CD4-positive, alpha-beta T cell (primary cell): Measurements from ENCODE around the gene ZKSCAN5. TPM values are rescaled to one million over a fixed set of nuclear protein-coding genes. Genes with fewer than 3 reads are reported as not detected.

Source experiments
- ATAC-seq: fragments of 200-7000 bp; cut with Tn5 transposase; one replicate; pipeline ENCODE4 v1.10.0; 2022; ENCODE audit warnings: mild to moderate bottlenecking; ENCODE audit not compliant: poor library complexity
- CTCF ChIA-PET: fragments of 350-600 bp; sonication (Branson Sonifier 250); formaldehyde crosslinking; loops from one replicate; lab custom pipeline; 2021; ENCODE audit warnings: antibody characterized with exemption, inconsistent platforms; lab: Charles Lee
- POLR2A ChIA-PET: fragments of 350-600 bp; sonication (Branson Sonifier 250); formaldehyde crosslinking; loops from one replicate; lab custom pipeline; 2021; ENCODE audit warnings: antibody characterized with exemption, inconsistent platforms; lab: Charles Lee
- DNase-seq, 14 experiments: peaks; one replicate each; pipeline ENCODE4 v3.0.0-alpha.2; 2013 to 2020; ENCODE audit warnings: mixed read lengths in 2 of 14
- H3K27ac ChIP-seq, 2 donors: one replicate each; pipeline versions ENCODE4 v1.5.1 to v1.7.0; 2013; ENCODE audit warnings: low read length in 2 of 2, low read depth in 1 of 2, mild to moderate bottlenecking in 1 of 2
- H3K27me3 ChIP-seq, 2 experiments: 1 replicate in 1 of 2; 2 replicates in 1 of 2; pipeline versions ENCODE4 v1.6.1 to v1.7.0; 2013; ENCODE audit warnings: low read length in 2 of 2, control low read depth in 1 of 2, mild to moderate bottlenecking in 1 of 2, moderate library complexity in 1 of 2; ENCODE audit not compliant: insufficient read depth in 2 of 2, control insufficient read depth in 1 of 2
- H3K36me3 ChIP-seq: one replicate; pipeline ENCODE4 v1.6.1; 2013; ENCODE audit warnings: low read length, control low read depth; ENCODE audit not compliant: insufficient read depth
- H3K4me1 ChIP-seq: one replicate; pipeline ENCODE4 v1.6.1; 2013; ENCODE audit warnings: low read length, control low read depth; ENCODE audit not compliant: insufficient read depth
- H3K4me3 ChIP-seq: one replicate; pipeline ENCODE4 v1.5.1; 2013; ENCODE audit warnings: mild to moderate bottlenecking, low read length, moderate library complexity
- H3K9me3 ChIP-seq, 2 experiments: 1 replicate in 1 of 2; 2 replicates in 1 of 2; pipeline versions ENCODE4 v1.6.1 to v1.7.0; 2013; ENCODE audit warnings: low read length in 2 of 2, mild to moderate bottlenecking in 2 of 2, control low read depth in 1 of 2, moderate library complexity in 1 of 2; ENCODE audit not compliant: control insufficient read depth in 1 of 2, insufficient read depth in 1 of 2
- H3K27ac Mint-ChIP-seq: one replicate; pipeline ENCODE4 v1.8.0; 2020; ENCODE audit warnings: mixed read lengths
- H3K27me3 Mint-ChIP-seq: one replicate; pipeline ENCODE4 v1.8.0; 2021; ENCODE audit warnings: mixed read lengths
- H3K36me3 Mint-ChIP-seq: one replicate; pipeline ENCODE4 v1.8.0; 2021; ENCODE audit warnings: low read depth, mixed read lengths
- H3K4me1 Mint-ChIP-seq: one replicate; pipeline ENCODE4 v1.8.0; 2021; ENCODE audit warnings: low read depth, mixed read lengths
- H3K4me3 Mint-ChIP-seq: one replicate; pipeline ENCODE4 v1.8.0; 2020; ENCODE audit warnings: mild to moderate bottlenecking, mixed read lengths
- H3K9me3 Mint-ChIP-seq: one replicate; pipeline ENCODE4 v1.8.0; 2020; ENCODE audit warnings: mixed read lengths
- intact Hi-C, 2 experiments: fragments of 100-400 bp; cut with DNase I in 1 of 2; cut with micrococcal nuclease in 1 of 2; formaldehyde crosslinking; loops; one replicate each; pipeline versions ENCODE4 v1.15.1 to v1.9.0; 2023 to 2025; cut with DNase I, micrococcal nuclease
- total RNA-seq, 174 experiments: library from RNA in 2 of 174; stranded (reverse) in 2 of 174; gene quantifications; one replicate each; pipeline ENCODE4 v1.2.3 and lab custom pipeline; 2021 to 2026
- TF ChIP-seq, protein P1 (sequence below): fragments of 200-600 bp; IDR thresholded peaks from one replicate; pipeline ENCODE4 v1.8.0; 2022; ENCODE audit warnings: antibody characterized with exemption, mild to moderate bottlenecking

Gene ZKSCAN5
- total RNA-seq, 2 experiments from 2014 or later, result 3.8 to 4.4 TPM

DNA sequence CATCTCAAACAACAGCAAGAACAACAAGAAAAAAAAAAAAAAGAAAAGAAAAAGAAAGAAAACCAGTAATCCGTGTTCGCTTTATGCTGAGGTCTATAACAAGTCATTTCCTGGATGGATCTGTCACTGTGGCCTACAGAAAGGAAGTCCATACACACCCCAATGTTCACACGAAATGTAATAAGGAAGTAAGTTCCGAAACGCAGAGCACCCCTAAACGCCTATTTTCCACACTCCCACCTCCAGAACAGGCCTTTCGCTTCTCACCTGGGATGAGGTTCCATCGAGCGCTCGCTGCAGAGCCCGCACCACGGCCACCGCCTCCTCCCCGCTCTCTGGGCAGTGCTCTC, 5.1 kb upstream of the ZKSCAN5 start:
- H3K9me3 Mint-ChIP-seq, result no peaks in the 10 kb centered on the region
- H3K36me3 ChIP-seq, result peaks cover 35% of the 10 kb centered on the region
- H3K4me1 ChIP-seq, result peaks cover 47% of the 10 kb centered on the region
- peaks cover 38% of the 10 kb centered on the region for H3K4me1 Mint-ChIP-seq
- H3K4me3 ChIP-seq, result peak overlapping the region; percentile 77
- H3K27ac Mint-ChIP-seq, result peak overlapping the region; percentile 92
- POLR2A ChIA-PET, result interaction anchor here (0.7 to 4.5 kb wide), 28 partner anchors 8 to 1353 kb away, joined by 3 to 99 read pairs (median 7); partner anchors contain the start of genes ARPC1A, ATP5MF, BUD31 and CPSF4
- H3K36me3 Mint-ChIP-seq, result peaks cover 51% of the 10 kb centered on the region
- DNase-seq (peak in 4 of 14 experiments; percentile 13 to 79 (median 74)), ATAC-seq (peak; percentile 54)
- CTCF ChIA-PET, result interaction anchor here (1.1 to 2.0 kb wide), 2 partner anchors 28 to 48 kb away, joined by 3 to 7 read pairs; no protein-coding TSS in a partner anchor
- peak overlapping the region; percentile 95 to 97 for H3K27ac ChIP-seq
- TF ChIP-seq, protein P1, sequence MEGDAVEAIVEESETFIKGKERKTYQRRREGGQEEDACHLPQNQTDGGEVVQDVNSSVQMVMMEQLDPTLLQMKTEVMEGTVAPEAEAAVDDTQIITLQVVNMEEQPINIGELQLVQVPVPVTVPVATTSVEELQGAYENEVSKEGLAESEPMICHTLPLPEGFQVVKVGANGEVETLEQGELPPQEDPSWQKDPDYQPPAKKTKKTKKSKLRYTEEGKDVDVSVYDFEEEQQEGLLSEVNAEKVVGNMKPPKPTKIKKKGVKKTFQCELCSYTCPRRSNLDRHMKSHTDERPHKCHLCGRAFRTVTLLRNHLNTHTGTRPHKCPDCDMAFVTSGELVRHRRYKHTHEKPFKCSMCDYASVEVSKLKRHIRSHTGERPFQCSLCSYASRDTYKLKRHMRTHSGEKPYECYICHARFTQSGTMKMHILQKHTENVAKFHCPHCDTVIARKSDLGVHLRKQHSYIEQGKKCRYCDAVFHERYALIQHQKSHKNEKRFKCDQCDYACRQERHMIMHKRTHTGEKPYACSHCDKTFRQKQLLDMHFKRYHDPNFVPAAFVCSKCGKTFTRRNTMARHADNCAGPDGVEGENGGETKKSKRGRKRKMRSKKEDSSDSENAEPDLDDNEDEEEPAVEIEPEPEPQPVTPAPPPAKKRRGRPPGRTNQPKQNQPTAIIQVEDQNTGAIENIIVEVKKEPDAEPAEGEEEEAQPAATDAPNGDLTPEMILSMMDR, result no peak
- intact Hi-C loops, result loop anchor here (1.0 to 2.0 kb wide), 2 partner anchors 59 to 91 kb away; partner anchors contain the start of genes BUD31 (in 1 of the 2), PDAP1 (in 1 of the 2) and ZNF655 (in 1 of the 2)
- peaks cover 2 to 13% of the 10 kb centered on the region in 2 experiments for H3K9me3 ChIP-seq
- H3K4me3 Mint-ChIP-seq, result peak overlapping the region; percentile 97
- H3K27me3 ChIP-seq, result no peaks in the 10 kb centered on the region
- H3K27me3 Mint-ChIP-seq, result no peaks in the 10 kb centered on the region

DNA sequence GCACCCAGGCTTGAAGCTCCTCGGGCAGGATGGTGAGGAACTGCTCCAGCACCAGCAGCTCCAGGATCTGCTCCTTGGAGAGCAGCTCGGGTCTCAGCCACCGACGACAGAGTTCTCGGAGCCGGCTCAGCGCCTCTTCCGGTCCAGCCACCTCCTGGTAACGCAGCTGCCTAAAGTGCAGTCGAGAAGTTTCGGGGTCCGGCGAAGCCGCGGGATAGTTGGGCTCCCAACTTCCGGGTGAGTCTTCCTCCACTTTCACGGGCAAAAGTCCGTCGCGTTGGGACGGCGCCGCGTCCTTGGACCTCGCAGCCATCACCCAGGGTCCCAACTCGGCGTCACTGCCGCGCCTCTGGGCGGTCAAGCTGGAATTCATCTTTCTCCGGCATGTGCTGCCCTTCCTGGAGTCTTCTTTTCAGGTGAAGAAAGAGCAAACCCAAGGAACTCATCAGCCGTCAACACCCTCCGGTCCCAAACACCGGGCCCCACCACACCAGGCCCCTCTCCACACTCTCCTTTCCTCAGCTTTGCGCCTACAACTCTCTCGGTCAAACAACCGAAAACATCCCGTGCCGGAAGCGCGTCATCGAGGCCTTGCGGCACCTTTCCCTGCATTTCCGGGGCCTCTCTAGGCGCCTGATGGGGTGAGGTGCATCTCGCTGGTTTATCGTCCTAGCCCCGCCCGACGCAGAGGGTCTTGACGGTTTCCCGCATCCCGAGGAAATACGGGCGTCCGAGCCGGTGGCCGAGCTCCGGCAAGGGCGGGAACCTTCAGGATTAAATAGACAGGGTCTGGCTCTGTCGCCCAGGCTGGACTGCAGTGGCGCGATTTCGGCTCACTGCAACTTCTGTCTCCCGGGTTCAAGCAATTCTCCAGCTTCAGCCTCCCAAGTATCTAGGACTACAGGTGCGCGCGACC, 4.5 kb upstream of the ZKSCAN5 start, which contains the start of gene ZNF394:
Gene ZNF394, minus strand, starts transcription at position 561 of the 916 bp plus-strand sequence. Its CDS starts 188 bp downstream, at position 373.
- intact Hi-C loops, result loop anchor here (1.0 to 10.0 kb wide), 6 partner anchors 28 to 515 kb away; partner anchors contain the start of genes BUD31 (in 1 of the 2), FAM200A (in 1 of the 2), PDAP1 (in 1 of the 2) and ZKSCAN1 (in 1 of the 2)

More for the DNA sequence above, 4.5 kb upstream of the ZKSCAN5 start, which contains the start of gene ZNF394:
- peaks cover 43% of the 10 kb centered on the region for H3K4me1 Mint-ChIP-seq
- H3K36me3 Mint-ChIP-seq, result peaks cover 49% of the 10 kb centered on the region
- ChIA-PET POLR2A (interaction anchor here (0.6 to 4.5 kb wide), 36 partner anchors 9 to 1718 kb away, joined by 3 to 99 read pairs (median 5); partner anchors contain the start of genes ARPC1A, ATP5MF, BUD31 and CPSF4), CTCF (interaction anchor here (1.1 to 2.0 kb wide), 4 partner anchors 9 to 47 kb away, joined by 3 to 7 read pairs (median 3); no protein-coding TSS in a partner anchor)
- H3K36me3 ChIP-seq, result peaks cover 29% of the 10 kb centered on the region
- H3K27me3 Mint-ChIP-seq, result no peaks in the 10 kb centered on the region
- peak within 1 kb of the TSS; percentile 92 for H3K27ac Mint-ChIP-seq
- ATAC-seq, result peak; percentile 41
- H3K9me3 Mint-ChIP-seq, result no peaks in the 10 kb centered on the region
- TF ChIP-seq, protein P1, result no peak
- H3K9me3 ChIP-seq, result peaks cover 0 to 6% of the 10 kb centered on the region in 2 experiments
- H3K27ac ChIP-seq, result peak within 1 kb of the TSS; percentile 95 to 97
- peak within 1 kb of the TSS; percentile 77 for H3K4me3 ChIP-seq
- H3K4me1 ChIP-seq, result peaks cover 48% of the 10 kb centered on the region
- peak within 1 kb of the TSS; percentile 97 for H3K4me3 Mint-ChIP-seq
- peak; percentile 80 to 95 (median 86) for DNase-seq
- H3K27me3 ChIP-seq, result no peaks in the 10 kb centered on the region
